HG03196 (cell line): ENCODE results near the gene TP73.
A peak's percentile ranks its signal among the peaks of the same experiment; 100 is the strongest.

ENCODE experiments used
- ATAC-seq: cut with Tn5 transposase; IDR thresholded peaks from one replicate; pipeline ENCODE4 v1.9.1; 2021; ENCODE audit not compliant: unreplicated experiment

TP73 gene

GRCh38 chr1:3651026-3651929, 1.0 kb upstream of the TP73 start:
- ATAC-seq, result no peak

GRCh38 chr1:3652548-3653285, 401 bp downstream of the TP73 start:
- no peak for ATAC-seq

- ATAC-seq, result no peak
These were observed 936 bp downstream of the TP73 start for GRCh38 chr1:3653286-3653618.

GRCh38 chr1:3654549-3655281, 2.4 kb downstream of the TP73 start:
- no peak for ATAC-seq

GRCh38 chr1:3656450-3657095, 4.3 kb downstream of the TP73 start:
- peak; percentile 54 for ATAC-seq

GRCh38 chr1:3657096-3657475, 4.8 kb downstream of the TP73 start:
- ATAC-seq, result peak; percentile 2

GRCh38 chr1:3657578-3658230, 5.4 kb downstream of the TP73 start:
- ATAC-seq, result no peak

GRCh38 chr1:3658231-3658615, 5.9 kb downstream of the TP73 start:
- no peak for ATAC-seq

- ATAC-seq, result no peak
These were observed 6.8 kb downstream of the TP73 start for GRCh38 chr1:3659093-3659492.

GRCh38 chr1:3660704-3661103, 8.4 kb downstream of the TP73 start:
- ATAC-seq, result no peak

GRCh38 chr1:3661631-3662030, 9.3 kb downstream of the TP73 start:
- no peak for ATAC-seq

GRCh38 chr1:3662080-3662671, 9.9 kb downstream of the TP73 start:
- no peak for ATAC-seq

GRCh38 chr1:3663999-3664699, 11.8 kb downstream of the TP73 start:
- ATAC-seq, result no peak

- ATAC-seq, result no peak
These were observed 12.5 kb downstream of the TP73 start for GRCh38 chr1:3664700-3665375.

- ATAC-seq, result no peak
These were observed 15.8 kb downstream of the TP73 start for GRCh38 chr1:3668148-3668547.

- ATAC-seq, result no peak
These were observed 16.4 kb downstream of the TP73 start for GRCh38 chr1:3668585-3669300.

GRCh38 chr1:3669421-3669821, 17.1 kb downstream of the TP73 start:
- ATAC-seq, result no peak

GRCh38 chr1:3669971-3670431, 17.7 kb downstream of the TP73 start:
- no peak for ATAC-seq
